Measurements from ENCODE around the gene SCAF1.

SCAF1 gene

DNA sequence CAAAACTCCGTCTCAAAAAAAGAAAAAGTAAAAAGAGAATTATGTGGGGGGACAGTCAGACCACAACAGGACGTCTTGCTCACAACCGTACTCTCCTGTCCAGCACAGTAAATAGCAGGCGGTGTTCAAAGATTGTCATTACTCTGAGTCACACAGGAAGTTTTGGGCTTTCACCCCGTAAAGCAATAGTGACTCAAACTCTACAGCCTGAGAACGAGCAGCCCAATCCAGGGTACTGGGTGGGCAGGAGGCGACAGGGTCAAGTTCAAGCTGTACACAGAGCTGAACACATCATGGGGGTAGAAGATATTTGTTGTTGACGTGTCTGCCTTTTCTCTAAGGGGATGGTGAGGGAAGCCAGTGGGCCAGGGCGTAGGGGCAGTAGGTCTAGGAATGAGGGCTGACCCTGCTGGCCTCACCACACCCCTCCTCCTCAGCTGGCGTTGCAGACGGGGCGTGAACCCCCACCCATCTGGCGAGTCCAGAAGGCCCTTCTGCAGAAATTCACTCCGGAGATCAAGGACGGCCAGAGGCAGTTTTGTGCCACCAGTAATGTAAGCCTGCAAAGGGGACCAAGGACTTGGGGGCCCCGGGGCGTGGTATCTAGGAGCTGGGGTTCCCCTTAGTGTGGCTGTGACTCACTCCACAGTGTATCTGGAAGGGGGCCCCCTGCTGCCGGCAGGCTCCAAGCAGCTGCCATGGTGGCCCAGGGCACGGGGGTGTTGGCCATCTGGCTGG, 27.7 kb upstream of the SCAF1 start:
- no peak overlapping the region for H3K4me3 ChIP-seq (replicated peaks; ENCODE audit: insufficient read depth, low read length)
- no peaks in the 10 kb centered on the region for H3K27me3 ChIP-seq (ENCODE audit: insufficient read depth, poor library complexity, severe bottlenecking)
- no peak for TF ChIP-seq POLR2AphosphoS5 (IDR thresholded peaks at IDR 0.05; ENCODE audit: low read depth)
- TF ChIP-seq, protein P1, sequence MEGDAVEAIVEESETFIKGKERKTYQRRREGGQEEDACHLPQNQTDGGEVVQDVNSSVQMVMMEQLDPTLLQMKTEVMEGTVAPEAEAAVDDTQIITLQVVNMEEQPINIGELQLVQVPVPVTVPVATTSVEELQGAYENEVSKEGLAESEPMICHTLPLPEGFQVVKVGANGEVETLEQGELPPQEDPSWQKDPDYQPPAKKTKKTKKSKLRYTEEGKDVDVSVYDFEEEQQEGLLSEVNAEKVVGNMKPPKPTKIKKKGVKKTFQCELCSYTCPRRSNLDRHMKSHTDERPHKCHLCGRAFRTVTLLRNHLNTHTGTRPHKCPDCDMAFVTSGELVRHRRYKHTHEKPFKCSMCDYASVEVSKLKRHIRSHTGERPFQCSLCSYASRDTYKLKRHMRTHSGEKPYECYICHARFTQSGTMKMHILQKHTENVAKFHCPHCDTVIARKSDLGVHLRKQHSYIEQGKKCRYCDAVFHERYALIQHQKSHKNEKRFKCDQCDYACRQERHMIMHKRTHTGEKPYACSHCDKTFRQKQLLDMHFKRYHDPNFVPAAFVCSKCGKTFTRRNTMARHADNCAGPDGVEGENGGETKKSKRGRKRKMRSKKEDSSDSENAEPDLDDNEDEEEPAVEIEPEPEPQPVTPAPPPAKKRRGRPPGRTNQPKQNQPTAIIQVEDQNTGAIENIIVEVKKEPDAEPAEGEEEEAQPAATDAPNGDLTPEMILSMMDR (IDR thresholded peaks at IDR 0.05; ENCODE audit: insufficient read depth, low read length): no peak
- no peak for TF ChIP-seq GABPA (IDR thresholded peaks at IDR 0.05; ENCODE audit: low read depth)
- TF ChIP-seq SPI1 (IDR thresholded peaks at IDR 0.05; ENCODE audit: borderline replicate concordance, low read depth): no peak
- no peak for TF ChIP-seq REST (IDR thresholded peaks at IDR 0.05; ENCODE audit: insufficient replicate concordance, low read depth)
- H3K27ac ChIP-seq (replicated peaks): no peak overlapping the region
- DNase-seq (ENCODE audit: low read depth in 1 of 2, low spot score in 1 of 2): no peak

DNA sequence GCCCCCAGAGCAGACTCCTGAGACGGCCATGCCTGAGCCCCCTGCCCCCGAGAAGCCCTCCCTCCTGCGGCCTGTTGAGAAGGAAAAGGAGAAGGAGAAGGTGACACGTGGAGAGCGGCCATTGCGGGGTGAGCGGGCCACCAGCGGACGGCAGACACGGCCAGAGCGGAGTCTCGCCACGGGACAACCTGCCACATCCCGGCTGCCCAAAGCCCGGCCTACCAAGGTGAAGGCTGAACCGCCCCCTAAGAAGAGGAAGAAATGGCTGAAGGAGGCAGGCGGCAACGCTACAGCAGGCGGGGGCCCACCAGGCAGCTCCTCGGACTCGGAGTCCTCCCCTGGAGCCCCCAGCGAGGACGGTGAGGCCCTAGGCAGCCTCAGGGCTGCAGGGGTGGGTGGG, 26.1 kb upstream of the SCAF1 start:
- H3K4me3 ChIP-seq (replicated peaks; ENCODE audit: insufficient read depth, low read length): no peak overlapping the region
- H3K27ac ChIP-seq (replicated peaks): no peak overlapping the region
- TF ChIP-seq GABPA (IDR thresholded peaks at IDR 0.05; ENCODE audit: low read depth) (no peak), POLR2AphosphoS5 (IDR thresholded peaks at IDR 0.05; ENCODE audit: low read depth) (no peak), REST (IDR thresholded peaks at IDR 0.05; ENCODE audit: insufficient replicate concordance, low read depth) (no peak), SPI1 (IDR thresholded peaks at IDR 0.05; ENCODE audit: borderline replicate concordance, low read depth) (no peak)
- TF ChIP-seq, protein P1 (IDR thresholded peaks at IDR 0.05; ENCODE audit: insufficient read depth, low read length): no peak
- H3K27me3 ChIP-seq (ENCODE audit: insufficient read depth, poor library complexity, severe bottlenecking): no peaks in the 10 kb centered on the region
- no peak for DNase-seq (ENCODE audit: low read depth in 1 of 2, low spot score in 1 of 2)

DNA sequence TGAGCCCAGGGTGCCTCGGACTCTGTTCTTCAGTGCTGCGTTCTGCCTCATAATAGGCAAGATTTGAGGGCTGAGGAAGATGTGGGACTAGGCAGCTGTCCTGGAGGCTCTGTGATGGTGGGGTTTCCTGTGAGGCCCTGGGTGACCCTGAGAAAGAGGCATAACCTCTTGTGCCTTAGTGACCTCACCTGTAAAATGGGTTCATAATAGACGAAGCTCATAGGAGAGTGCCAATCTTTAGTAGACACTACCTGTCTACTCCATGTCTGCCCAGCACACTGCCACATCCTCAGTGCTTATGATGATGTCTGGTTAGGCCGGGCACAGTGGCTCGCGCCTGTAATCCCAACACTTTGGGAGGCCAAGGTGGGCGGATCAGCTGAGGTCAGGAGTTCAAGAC, 25.5 kb upstream of the SCAF1 start:
- H3K27ac ChIP-seq (replicated peaks): no peak overlapping the region
- no peak overlapping the region for H3K4me3 ChIP-seq (replicated peaks; ENCODE audit: insufficient read depth, low read length)
- TF ChIP-seq REST (IDR thresholded peaks at IDR 0.05; ENCODE audit: insufficient replicate concordance, low read depth): no peak
- no peak for TF ChIP-seq POLR2AphosphoS5 (IDR thresholded peaks at IDR 0.05; ENCODE audit: low read depth)
- TF ChIP-seq SPI1 (IDR thresholded peaks at IDR 0.05; ENCODE audit: borderline replicate concordance, low read depth): no peak
- no peak for TF ChIP-seq GABPA (IDR thresholded peaks at IDR 0.05; ENCODE audit: low read depth)
- TF ChIP-seq, protein P1 (IDR thresholded peaks at IDR 0.05; ENCODE audit: insufficient read depth, low read length): no peak
- no peaks in the 10 kb centered on the region for H3K27me3 ChIP-seq (ENCODE audit: insufficient read depth, poor library complexity, severe bottlenecking)
- no peak for DNase-seq (ENCODE audit: low read depth in 1 of 2, low spot score in 1 of 2)
